Fibroblast of lung (primary cell): ENCODE data around the gene CHGA. TPM values are rescaled to one million over a fixed set of nuclear protein-coding genes. Genes with fewer than 3 reads are reported as not detected.

ENCODE experiments used
- DNase-seq, 2 donors: peaks; one replicate each; pipeline versions ENCODE4 v3.0.0 to v3.0.0-alpha.2; 2010; ENCODE audit warnings: low read depth in 2 of 2
- H2AFZ ChIP-seq: 2 replicates; pipeline ENCODE4 v1.5.1; 2012; ENCODE audit warnings: low read length, control low read depth, inconsistent platforms
- H3K27ac ChIP-seq: 2 replicates; pipeline ENCODE4 v1.5.1; 2011; ENCODE audit warnings: low read length, control low read depth; ENCODE audit not compliant: insufficient read depth
- H3K27me3 ChIP-seq: 2 replicates; pipeline ENCODE4 v1.5.1; 2011; ENCODE audit warnings: mild to moderate bottlenecking, low read length; ENCODE audit not compliant: control insufficient read depth, insufficient read depth
- H3K36me3 ChIP-seq: 2 replicates; pipeline ENCODE4 v1.5.1; 2011; ENCODE audit warnings: low read length; ENCODE audit not compliant: control insufficient read depth, insufficient read depth
- H3K4me1 ChIP-seq: 2 replicates; pipeline ENCODE4 v1.5.1; 2011; ENCODE audit warnings: low read length; ENCODE audit not compliant: control insufficient read depth, insufficient read depth; ENCODE audit errors: extremely low read depth
- H3K4me2 ChIP-seq: 2 replicates; pipeline ENCODE4 v1.5.1; 2011; ENCODE audit warnings: low read length, control low read depth; ENCODE audit not compliant: insufficient read depth; ENCODE audit errors: extremely low read depth
- H3K4me3 ChIP-seq, 4 experiments: fragments of 200-600 bp in 1 of 4; sonication (generic) in 1 of 4; replicated peaks in 1 of 4; 2 replicates each; pipeline ENCODE4 v1.5.1; 2011 to 2016; ENCODE audit warnings: low read length in 4 of 4, low read depth in 3 of 4, mild to moderate bottlenecking in 3 of 4, control low read depth in 2 of 4, inconsistent platforms in 1 of 4, mixed read lengths in 1 of 4; ENCODE audit not compliant: insufficient read depth in 1 of 4; ENCODE audit errors: control extremely low read depth in 1 of 4
- H3K79me2 ChIP-seq: 2 replicates; pipeline ENCODE4 v1.5.1; 2012; ENCODE audit warnings: mild to moderate bottlenecking, low read length, inconsistent platforms; ENCODE audit not compliant: control insufficient read depth, insufficient read depth
- H3K9ac ChIP-seq: 2 replicates; pipeline ENCODE4 v1.5.1; 2011; ENCODE audit warnings: mild to moderate bottlenecking, low read length, control low read depth; ENCODE audit not compliant: insufficient read depth
- H3K9me3 ChIP-seq: 2 replicates; pipeline ENCODE4 v1.5.1; 2012; ENCODE audit warnings: low read depth, low read length; ENCODE audit not compliant: control insufficient read depth, insufficient read depth
- H4K20me1 ChIP-seq: 2 replicates; pipeline ENCODE4 v1.5.1; 2011; ENCODE audit warnings: low read length; ENCODE audit not compliant: control insufficient read depth, insufficient read depth; ENCODE audit errors: extremely low read depth
- EZH2 ChIP-seq: IDR thresholded peaks from 2 replicates; pipeline ENCODE4 v1.5.1; 2012; ENCODE audit warnings: low read length, control low read depth, mild to moderate bottlenecking; ENCODE audit errors: missing control alignments
- polyA plus RNA-seq, 2 donors: library from polyadenylated mRNA; depleted of rRNA in 1 of 2; stranded (reverse) in 1 of 2; unstranded in 1 of 2; fragments of >200 nt; gene quantifications; 2 replicates each; pipeline ENCODE4 v1.2.1, GENCODE V29; 2011 to 2012; ENCODE audit warnings: missing spikeins in 1 of 2
- total RNA-seq: library from RNA; depleted of rRNA; stranded (reverse); fragments of >200 nt; gene quantifications from 2 replicates; pipeline ENCODE4 v1.2.1, GENCODE V29; 2014
- TF ChIP-seq, protein P1 (sequence below), 2 donors: IDR thresholded peaks in 1 of 2; conservative IDR thresholded peaks in 1 of 2; 1 replicate in 1 of 2; 2 replicates in 1 of 2; pipeline ENCODE4 v1.5.1; 2011 to 2012; ENCODE audit warnings: low read length in 2 of 2, control low read depth in 1 of 2, inconsistent platforms in 1 of 2, low read depth in 1 of 2, mild to moderate bottlenecking in 1 of 2

Gene CHGA
- total and polyA plus RNA-seq, 2 donors (not counting 1 experiment from before 2014, with no cell fraction given): not detected

- TF ChIP-seq, protein P1, sequence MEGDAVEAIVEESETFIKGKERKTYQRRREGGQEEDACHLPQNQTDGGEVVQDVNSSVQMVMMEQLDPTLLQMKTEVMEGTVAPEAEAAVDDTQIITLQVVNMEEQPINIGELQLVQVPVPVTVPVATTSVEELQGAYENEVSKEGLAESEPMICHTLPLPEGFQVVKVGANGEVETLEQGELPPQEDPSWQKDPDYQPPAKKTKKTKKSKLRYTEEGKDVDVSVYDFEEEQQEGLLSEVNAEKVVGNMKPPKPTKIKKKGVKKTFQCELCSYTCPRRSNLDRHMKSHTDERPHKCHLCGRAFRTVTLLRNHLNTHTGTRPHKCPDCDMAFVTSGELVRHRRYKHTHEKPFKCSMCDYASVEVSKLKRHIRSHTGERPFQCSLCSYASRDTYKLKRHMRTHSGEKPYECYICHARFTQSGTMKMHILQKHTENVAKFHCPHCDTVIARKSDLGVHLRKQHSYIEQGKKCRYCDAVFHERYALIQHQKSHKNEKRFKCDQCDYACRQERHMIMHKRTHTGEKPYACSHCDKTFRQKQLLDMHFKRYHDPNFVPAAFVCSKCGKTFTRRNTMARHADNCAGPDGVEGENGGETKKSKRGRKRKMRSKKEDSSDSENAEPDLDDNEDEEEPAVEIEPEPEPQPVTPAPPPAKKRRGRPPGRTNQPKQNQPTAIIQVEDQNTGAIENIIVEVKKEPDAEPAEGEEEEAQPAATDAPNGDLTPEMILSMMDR (conservative IDR thresholded peaks at IDR 0.05 in 1 of 2, IDR thresholded peaks at IDR 0.05 in 1 of 2; ENCODE audit: low read depth in 1 of 2, low read length in 2 of 2): no peak
- no peak for TF ChIP-seq EZH2
- no peak overlapping the region for H3K4me3 ChIP-seq
These were observed 20.2 kb upstream of the CHGA start for GRCh38 chr14:92902726-92903125.

DNA sequence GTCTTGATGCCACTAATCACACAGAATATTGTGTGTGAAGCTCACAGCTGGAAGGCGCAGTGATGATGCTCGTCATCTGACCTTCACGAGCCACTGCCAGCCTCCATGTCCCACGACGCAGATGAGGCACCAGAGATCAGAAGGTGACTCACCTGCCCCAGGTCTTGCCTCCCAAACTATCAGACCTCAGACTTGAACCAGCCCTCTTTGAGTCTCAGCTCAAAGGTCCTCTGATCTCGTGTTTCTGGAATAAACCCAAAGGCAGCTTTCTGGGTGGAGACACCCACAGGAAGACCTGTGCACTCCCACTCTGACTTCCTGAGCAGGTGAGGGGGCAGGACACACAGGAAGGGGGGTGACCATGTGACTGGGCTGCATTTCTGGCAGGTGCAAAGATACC is 19.6 kb upstream of the CHGA start:
- DNase-seq: no peak
- Histone ChIP-seq H2AFZ (no peak overlapping the region), H3K79me2 (no peaks in the 10 kb centered on the region), H3K27ac (no peak overlapping the region), H3K4me2 (no peak overlapping the region), H3K9ac (no peak overlapping the region), H3K27me3 (peaks cover 6% of the 10 kb centered on the region), H3K4me3 (no peak overlapping the region), H3K9me3 (no peaks in the 10 kb centered on the region), H4K20me1 (no peaks in the 10 kb centered on the region), H3K4me1 (no peaks in the 10 kb centered on the region), H3K36me3 (no peaks in the 10 kb centered on the region)
- TF ChIP-seq, protein P1 (conservative IDR thresholded peaks at IDR 0.05 in 1 of 2, IDR thresholded peaks at IDR 0.05 in 1 of 2; ENCODE audit: low read depth in 1 of 2, low read length in 2 of 2): no peak
- no peak for TF ChIP-seq EZH2

More at GRCh38 chr14:92902726-92903125, 20.2 kb upstream of the CHGA start:
- Histone ChIP-seq H3K9ac (no peak overlapping the region), H3K4me1 (no peaks in the 10 kb centered on the region), H4K20me1 (no peaks in the 10 kb centered on the region), H3K9me3 (no peaks in the 10 kb centered on the region), H3K36me3 (no peaks in the 10 kb centered on the region), H3K27me3 (peaks cover 6% of the 10 kb centered on the region), H3K79me2 (no peaks in the 10 kb centered on the region), H2AFZ (no peak overlapping the region), H3K27ac (no peak overlapping the region), H3K4me2 (no peak overlapping the region)
- no peak for DNase-seq

- Histone ChIP-seq H3K9me3 (no peaks in the 10 kb centered on the region), H3K79me2 (no peaks in the 10 kb centered on the region), H3K4me2 (no peak overlapping the region), H3K4me3 (no peak overlapping the region), H3K4me1 (no peaks in the 10 kb centered on the region), H3K27ac (no peak overlapping the region), H3K36me3 (no peaks in the 10 kb centered on the region), H3K27me3 (peaks cover 6% of the 10 kb centered on the region), H4K20me1 (no peaks in the 10 kb centered on the region), H3K9ac (no peak overlapping the region), H2AFZ (no peak overlapping the region)
- DNase-seq: no peak
- TF ChIP-seq, protein P1 (conservative IDR thresholded peaks at IDR 0.05 in 1 of 2, IDR thresholded peaks at IDR 0.05 in 1 of 2; ENCODE audit: low read depth in 1 of 2, low read length in 2 of 2): no peak
These were observed 17.3 kb upstream of the CHGA start for GRCh38 chr14:92905667-92906066.
